KOPT-K1 (cell line): ENCODE data around the gene DPM2.

Experiments used
- H3K27ac ChIP-seq: fragments of 200-600 bp; sonication (generic); 2 replicates; pipeline ENCODE4 v1.5.1; 2016; ENCODE audit warnings: antibody characterized with exemption, mild to moderate bottlenecking, low read depth, low read length; ENCODE audit not compliant: poor library complexity, severe bottlenecking
- H3K36me3 ChIP-seq: fragments of 200-600 bp; sonication (generic); 2 replicates; pipeline ENCODE4 v1.5.1; 2017; ENCODE audit warnings: antibody characterized with exemption, mild to moderate bottlenecking, low read length, moderate library complexity; ENCODE audit not compliant: insufficient read depth
- H3K9me3 ChIP-seq: fragments of 200-600 bp; sonication (generic); 2 replicates; pipeline ENCODE4 v1.5.1; 2017; ENCODE audit warnings: antibody characterized with exemption, low read length, mild to moderate bottlenecking; ENCODE audit not compliant: insufficient read depth, poor library complexity, severe bottlenecking

DPM2 gene

GRCh38 chr9:127976498-127976897, 38.8 kb upstream of the DPM2 start:
- H3K9me3 ChIP-seq, result no peaks in the 10 kb centered on the region

GRCh38 chr9:127975376-127976315, 38.0 kb upstream of the DPM2 start:
- H3K27ac ChIP-seq, result peak overlapping the region; percentile 91
- H3K9me3 ChIP-seq, result no peaks in the 10 kb centered on the region
- peaks cover 15% of the 10 kb centered on the region; the same call in 1 of the 2 replicates for H3K36me3 ChIP-seq

More at GRCh38 chr9:127976498-127976897, 38.8 kb upstream of the DPM2 start:
- peaks cover 15% of the 10 kb centered on the region; the same call in 1 of the 2 replicates for H3K36me3 ChIP-seq
- peak overlapping the region; percentile 91 for H3K27ac ChIP-seq

GRCh38 chr9:127974769-127975261, 37.2 kb upstream of the DPM2 start:
- Histone ChIP-seq H3K9me3 (no peaks in the 10 kb centered on the region), H3K36me3 (peaks cover 15% of the 10 kb centered on the region; the same call in 1 of the 2 replicates), H3K27ac (peak overlapping the region; percentile 64)

- no peaks in the 10 kb centered on the region for H3K9me3 ChIP-seq
- peaks cover 15% of the 10 kb centered on the region; the same call in 1 of the 2 replicates for H3K36me3 ChIP-seq
- H3K27ac ChIP-seq, result peak overlapping the region; percentile 64
These were observed 36.5 kb upstream of the DPM2 start for GRCh38 chr9:127974001-127974768.

GRCh38 chr9:127973169-127974000, 35.7 kb upstream of the DPM2 start:
- peaks cover 15% of the 10 kb centered on the region; the same call in 1 of the 2 replicates for H3K36me3 ChIP-seq
- peak overlapping the region; percentile 64 for H3K27ac ChIP-seq
- H3K9me3 ChIP-seq, result no peaks in the 10 kb centered on the region

- Histone ChIP-seq H3K9me3 (no peaks in the 10 kb centered on the region), H3K36me3 (peaks cover 15% of the 10 kb centered on the region; the same call in 1 of the 2 replicates), H3K27ac (peak overlapping the region; percentile 64)
These were observed 34.7 kb upstream of the DPM2 start for GRCh38 chr9:127972236-127972871.

GRCh38 chr9:127971357-127972235, 33.9 kb upstream of the DPM2 start:
- H3K9me3 ChIP-seq, result no peaks in the 10 kb centered on the region
- peak overlapping the region; percentile 64 for H3K27ac ChIP-seq
- peaks cover 15% of the 10 kb centered on the region; the same call in 1 of the 2 replicates for H3K36me3 ChIP-seq

- peak overlapping the region; percentile 64 for H3K27ac ChIP-seq
- H3K36me3 ChIP-seq, result 0 out of 2 replicates have a peak, but pooled peaks cover 7% of the 10 kb centered on the region
- no peaks in the 10 kb centered on the region for H3K9me3 ChIP-seq
These were observed 33.0 kb upstream of the DPM2 start for GRCh38 chr9:127970401-127971313.

GRCh38 chr9:127968700-127969383, 31.2 kb upstream of the DPM2 start:
- peak overlapping the region; percentile 64 for H3K27ac ChIP-seq
- no peaks in the 10 kb centered on the region for H3K9me3 ChIP-seq
- H3K36me3 ChIP-seq, result 0 out of 2 replicates have a peak, but pooled peaks cover 7% of the 10 kb centered on the region

- Histone ChIP-seq H3K9me3 (no peaks in the 10 kb centered on the region), H3K27ac (peak overlapping the region; percentile 24), H3K36me3 (0 out of 2 replicates have a peak, but pooled peaks cover 7% of the 10 kb centered on the region)
These were observed 30.4 kb upstream of the DPM2 start for GRCh38 chr9:127968042-127968441.

- Histone ChIP-seq H3K27ac (peak overlapping the region; percentile 19), H3K9me3 (no peaks in the 10 kb centered on the region), H3K36me3 (0 out of 2 replicates have a peak, but pooled peaks cover 7% of the 10 kb centered on the region)
These were observed 29.6 kb upstream of the DPM2 start for GRCh38 chr9:127967151-127967809.
